OCI-LY1 (cell line): ENCODE data around the gene MAN2B2.

Experiments used
- H2AFZ ChIP-seq: fragments of 200-600 bp; sonication (generic), shearing (Covaris generic); 2 replicates; pipeline ENCODE4 v1.6.0; 2014; ENCODE audit warnings: antibody characterized with exemption, mild to moderate bottlenecking, low read length
- H3F3A ChIP-seq: fragments of 200-600 bp; sonication (generic), shearing (Covaris generic); 2 replicates; pipeline ENCODE4 v1.6.0; 2014; ENCODE audit warnings: mild to moderate bottlenecking, antibody characterized with exemption, low read length, moderate library complexity; ENCODE audit not compliant: insufficient read depth
- H3K27ac ChIP-seq: fragments of 200-600 bp; sonication (generic); 2 replicates; pipeline ENCODE4 v1.5.1; 2014; ENCODE audit warnings: low read length, mixed run types, mild to moderate bottlenecking, low read depth; ENCODE audit not compliant: poor library complexity, severe bottlenecking
- H3K27me3 ChIP-seq: fragments of 200-600 bp; sonication (generic); 2 replicates; pipeline ENCODE4 v1.6.0; 2014; ENCODE audit warnings: antibody characterized with exemption, mild to moderate bottlenecking, low read length, moderate library complexity; ENCODE audit not compliant: insufficient read depth
- H3K36me3 ChIP-seq: fragments of 200-600 bp; sonication (generic); 2 replicates; pipeline ENCODE4 v1.6.1; 2014; ENCODE audit warnings: mild to moderate bottlenecking, antibody characterized with exemption, low read length, moderate library complexity, mixed read lengths; ENCODE audit not compliant: insufficient read depth
- H3K4me1 ChIP-seq: fragments of 200-600 bp; sonication (generic); 2 replicates; pipeline ENCODE4 v1.5.1; 2014; ENCODE audit warnings: mild to moderate bottlenecking, low read length, moderate library complexity; ENCODE audit not compliant: insufficient read depth, severe bottlenecking
- H3K4me2 ChIP-seq: fragments of 200-600 bp; sonication (generic), shearing (Covaris generic); 2 replicates; pipeline ENCODE4 v1.6.1; 2014; ENCODE audit warnings: low read length
- H3K4me3 ChIP-seq: fragments of 200-600 bp; sonication (generic); 2 replicates; pipeline ENCODE4 v1.5.1; 2014; ENCODE audit warnings: low read length, low read depth, mild to moderate bottlenecking, mixed read lengths; ENCODE audit not compliant: poor library complexity, severe bottlenecking
- H3K79me2 ChIP-seq: fragments of 200-600 bp; shearing (Covaris generic); 2 replicates; pipeline ENCODE4 v1.6.1; 2016; ENCODE audit warnings: mixed run types, low read length, mixed read lengths; ENCODE audit not compliant: insufficient read depth
- H3K9ac ChIP-seq: fragments of 200-600 bp; sonication (generic), shearing (Covaris generic); 2 replicates; pipeline ENCODE4 v1.6.1; 2014; ENCODE audit warnings: mild to moderate bottlenecking, low read length, mixed read lengths
- H3K9me2 ChIP-seq: fragments of 200-600 bp; sonication (generic), shearing (Covaris generic); 2 replicates; pipeline ENCODE4 v1.6.1; 2014; ENCODE audit warnings: low read depth, mild to moderate bottlenecking, low read length, mixed read lengths
- H3K9me3 ChIP-seq: fragments of 200-600 bp; shearing (Covaris generic); 2 replicates; pipeline ENCODE4 v1.6.1; 2014; ENCODE audit warnings: low read length, mixed read lengths
- H4K20me1 ChIP-seq: fragments of 200-600 bp; sonication (generic), shearing (Covaris generic); 2 replicates; pipeline ENCODE4 v1.6.0; 2016; ENCODE audit warnings: mild to moderate bottlenecking, low read length; ENCODE audit not compliant: insufficient read depth
- EZH2 ChIP-seq: fragments of 200-600 bp; sonication (generic), shearing (Covaris generic); IDR thresholded peaks from 2 replicates; pipeline ENCODE4 v1.8.0; 2017; ENCODE audit warnings: borderline replicate concordance, mixed run types, mild to moderate bottlenecking, antibody characterized with exemption, low read length, moderate library complexity, mixed read lengths
- TF ChIP-seq, protein P1 (sequence below): fragments of 200-600 bp; sonication (generic), shearing (Covaris generic); IDR thresholded peaks from 2 replicates; pipeline ENCODE4 v1.5.1; 2017; ENCODE audit warnings: mild to moderate bottlenecking, antibody characterized with exemption, low read length, moderate library complexity, mixed read lengths

The MAN2B2 gene

DNA sequence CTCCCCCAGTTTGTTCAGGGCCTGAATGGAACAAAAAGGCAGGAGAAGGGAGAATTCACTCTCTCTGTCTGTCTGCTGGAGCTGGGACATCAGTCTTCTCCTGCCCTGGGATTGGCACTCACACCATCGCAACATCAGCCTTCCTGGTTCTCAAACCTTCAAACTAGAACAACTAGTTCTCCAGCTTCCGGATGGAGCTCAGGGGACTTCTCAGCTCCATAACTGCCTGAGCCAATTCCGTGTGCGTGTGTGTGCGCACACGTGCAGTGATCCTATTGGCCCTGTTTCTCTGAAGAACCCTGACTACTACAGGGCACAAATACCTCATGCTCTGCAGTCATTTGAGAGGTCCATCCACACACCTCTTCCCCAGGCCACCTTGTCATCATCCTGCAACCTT, 18.7 kb upstream of the MAN2B2 start:
- Histone ChIP-seq H3K27ac (no peak overlapping the region), H3K4me3 (no peak overlapping the region), H3K79me2 (no peaks in the 10 kb centered on the region), H3F3A (no peaks in the 10 kb centered on the region), H3K9ac (no peak overlapping the region), H3K27me3 (no peaks in the 10 kb centered on the region; the same call in 1 of the 2 replicates), H4K20me1 (no peaks in the 10 kb centered on the region), H2AFZ (no peak overlapping the region), H3K9me2 (no peaks in the 10 kb centered on the region), H3K9me3 (no peaks in the 10 kb centered on the region), H3K36me3 (no peaks in the 10 kb centered on the region), H3K4me1 (no peaks in the 10 kb centered on the region), H3K4me2 (no peak overlapping the region)
- no peak for TF ChIP-seq EZH2
- TF ChIP-seq, protein P1, sequence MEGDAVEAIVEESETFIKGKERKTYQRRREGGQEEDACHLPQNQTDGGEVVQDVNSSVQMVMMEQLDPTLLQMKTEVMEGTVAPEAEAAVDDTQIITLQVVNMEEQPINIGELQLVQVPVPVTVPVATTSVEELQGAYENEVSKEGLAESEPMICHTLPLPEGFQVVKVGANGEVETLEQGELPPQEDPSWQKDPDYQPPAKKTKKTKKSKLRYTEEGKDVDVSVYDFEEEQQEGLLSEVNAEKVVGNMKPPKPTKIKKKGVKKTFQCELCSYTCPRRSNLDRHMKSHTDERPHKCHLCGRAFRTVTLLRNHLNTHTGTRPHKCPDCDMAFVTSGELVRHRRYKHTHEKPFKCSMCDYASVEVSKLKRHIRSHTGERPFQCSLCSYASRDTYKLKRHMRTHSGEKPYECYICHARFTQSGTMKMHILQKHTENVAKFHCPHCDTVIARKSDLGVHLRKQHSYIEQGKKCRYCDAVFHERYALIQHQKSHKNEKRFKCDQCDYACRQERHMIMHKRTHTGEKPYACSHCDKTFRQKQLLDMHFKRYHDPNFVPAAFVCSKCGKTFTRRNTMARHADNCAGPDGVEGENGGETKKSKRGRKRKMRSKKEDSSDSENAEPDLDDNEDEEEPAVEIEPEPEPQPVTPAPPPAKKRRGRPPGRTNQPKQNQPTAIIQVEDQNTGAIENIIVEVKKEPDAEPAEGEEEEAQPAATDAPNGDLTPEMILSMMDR = no peak

DNA sequence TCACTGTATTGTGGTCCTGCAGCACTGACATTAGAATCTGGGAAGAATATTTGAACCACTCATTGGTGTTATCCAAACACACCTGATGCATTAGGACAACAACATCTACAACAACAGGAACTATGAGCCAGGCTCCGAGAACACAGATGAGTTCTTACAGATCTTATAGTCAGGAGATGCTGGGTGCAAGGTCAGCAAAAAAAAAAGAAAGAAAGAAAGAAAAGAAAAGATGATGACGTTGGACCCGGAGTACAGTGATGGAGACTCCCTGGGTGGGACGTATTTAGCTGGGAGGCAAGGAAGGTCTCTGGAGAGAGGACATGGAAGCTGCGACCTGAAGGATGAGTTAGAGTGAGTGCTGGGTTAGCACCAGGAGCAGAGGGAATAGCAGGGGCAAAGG, 17.8 kb upstream of the MAN2B2 start:
- Histone ChIP-seq H3K4me3 (no peak overlapping the region), H2AFZ (no peak overlapping the region), H3F3A (no peaks in the 10 kb centered on the region), H3K27me3 (no peaks in the 10 kb centered on the region; the same call in 1 of the 2 replicates), H3K9me3 (no peaks in the 10 kb centered on the region), H3K36me3 (no peaks in the 10 kb centered on the region), H3K4me2 (no peak overlapping the region), H3K79me2 (no peaks in the 10 kb centered on the region), H3K27ac (no peak overlapping the region), H3K4me1 (no peaks in the 10 kb centered on the region), H3K9ac (no peak overlapping the region), H3K9me2 (no peaks in the 10 kb centered on the region), H4K20me1 (no peaks in the 10 kb centered on the region)
- TF ChIP-seq, protein P1 = no peak
- TF ChIP-seq EZH2 = no peak

DNA sequence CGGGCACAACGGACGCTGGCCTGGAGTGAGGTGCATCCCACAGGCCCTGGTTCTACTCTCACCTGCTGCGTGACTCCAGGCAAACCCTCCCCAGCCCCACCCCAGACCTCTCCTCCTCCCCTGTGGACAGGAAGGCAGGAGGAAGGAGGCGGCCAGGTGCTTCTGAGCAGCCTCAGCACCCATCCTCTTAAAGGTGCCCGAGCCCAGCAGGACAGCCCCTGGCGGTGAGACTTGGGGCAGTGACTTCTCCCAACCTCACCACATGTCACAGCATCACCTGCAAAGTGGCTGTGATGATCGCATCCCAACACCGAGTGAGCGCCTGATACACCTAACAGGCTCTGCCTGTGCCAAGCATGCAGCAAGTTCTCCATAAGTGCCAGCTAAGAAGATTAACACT, 17.1 kb upstream of the MAN2B2 start:
- H4K20me1 ChIP-seq = no peaks in the 10 kb centered on the region
- no peak overlapping the region for H3K27ac ChIP-seq
- no peaks in the 10 kb centered on the region for H3F3A ChIP-seq
- no peaks in the 10 kb centered on the region for H3K27me3 ChIP-seq
- H3K9me3 ChIP-seq = no peaks in the 10 kb centered on the region
- TF ChIP-seq EZH2 = no peak
- TF ChIP-seq, protein P1 = no peak
- H3K79me2 ChIP-seq = no peaks in the 10 kb centered on the region
- H3K9ac ChIP-seq = no peak overlapping the region
- no peak overlapping the region for H3K4me2 ChIP-seq
- no peaks in the 10 kb centered on the region for H3K36me3 ChIP-seq
- H3K9me2 ChIP-seq = no peaks in the 10 kb centered on the region
- no peak overlapping the region for H2AFZ ChIP-seq
- H3K4me1 ChIP-seq = no peaks in the 10 kb centered on the region
- H3K4me3 ChIP-seq = no peak overlapping the region
